GM12892 (cell line): ENCODE measurements around the gene MYBPC3.

Experiments
- POLR2A ChIP-seq: IDR thresholded peaks from 2 replicates; pipeline ENCODE4 v1.6.1; 2011; ENCODE audit warnings: low read depth, low read length, control low read depth
- TAF1 ChIP-seq: IDR thresholded peaks from 2 replicates; pipeline ENCODE4 v1.6.1; 2011; ENCODE audit warnings: low read depth, mild to moderate bottlenecking, control low read depth, low read length, borderline replicate concordance

GRCh38 chr11:47337229-47337924 is 15.1 kb downstream of the MYBPC3 start:
- no peak for TF ChIP-seq POLR2A
- no peak for TF ChIP-seq TAF1
